Coronary artery (tissue), 2 donors: Measurements from ENCODE around the gene MCC.

Source experiments
- DNase-seq: peaks from one replicate; pipeline ENCODE4 v3.0.0-alpha.2; 2017; ENCODE audit warnings: low spot score
- H3K27ac ChIP-seq, 2 donors: fragments of 200-600 bp; sonication (generic); one replicate each; pipeline ENCODE4 v1.5.1; 2016 to 2019
- H3K4me3 ChIP-seq: fragments of 200-600 bp; sonication (generic); 2 replicates; pipeline ENCODE4 v1.5.1; 2016; ENCODE audit warnings: mild to moderate bottlenecking, moderate library complexity
- TF ChIP-seq, protein P1 (sequence below): fragments of 200-600 bp; sonication (generic); IDR thresholded peaks from one replicate; pipeline ENCODE4 v1.5.1; 2019; ENCODE audit warnings: antibody characterized with exemption

The MCC gene

DNA sequence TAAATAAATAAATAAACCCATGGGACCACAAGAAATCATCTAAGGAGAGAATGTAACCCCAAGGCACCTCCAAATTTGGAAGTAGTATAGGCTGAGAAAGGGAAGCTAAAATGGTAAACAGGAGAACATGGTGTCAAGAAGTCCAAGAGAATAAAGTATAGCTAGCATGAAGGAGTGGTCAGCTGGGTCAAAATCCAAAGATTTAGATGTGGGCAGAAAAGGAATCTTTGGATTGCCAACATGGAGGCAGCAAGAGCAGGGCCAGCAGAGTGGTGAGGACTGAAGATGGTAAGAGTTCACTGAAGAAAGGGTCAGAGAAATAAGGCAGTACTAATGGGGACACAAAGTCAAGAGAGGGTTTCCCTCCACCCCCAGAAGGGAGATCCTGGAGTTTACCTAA lies 106.5 kb downstream of the MCC start:
- Histone ChIP-seq H3K4me3 (no peak overlapping the region), H3K27ac (no peak overlapping the region)
- TF ChIP-seq, protein P1, sequence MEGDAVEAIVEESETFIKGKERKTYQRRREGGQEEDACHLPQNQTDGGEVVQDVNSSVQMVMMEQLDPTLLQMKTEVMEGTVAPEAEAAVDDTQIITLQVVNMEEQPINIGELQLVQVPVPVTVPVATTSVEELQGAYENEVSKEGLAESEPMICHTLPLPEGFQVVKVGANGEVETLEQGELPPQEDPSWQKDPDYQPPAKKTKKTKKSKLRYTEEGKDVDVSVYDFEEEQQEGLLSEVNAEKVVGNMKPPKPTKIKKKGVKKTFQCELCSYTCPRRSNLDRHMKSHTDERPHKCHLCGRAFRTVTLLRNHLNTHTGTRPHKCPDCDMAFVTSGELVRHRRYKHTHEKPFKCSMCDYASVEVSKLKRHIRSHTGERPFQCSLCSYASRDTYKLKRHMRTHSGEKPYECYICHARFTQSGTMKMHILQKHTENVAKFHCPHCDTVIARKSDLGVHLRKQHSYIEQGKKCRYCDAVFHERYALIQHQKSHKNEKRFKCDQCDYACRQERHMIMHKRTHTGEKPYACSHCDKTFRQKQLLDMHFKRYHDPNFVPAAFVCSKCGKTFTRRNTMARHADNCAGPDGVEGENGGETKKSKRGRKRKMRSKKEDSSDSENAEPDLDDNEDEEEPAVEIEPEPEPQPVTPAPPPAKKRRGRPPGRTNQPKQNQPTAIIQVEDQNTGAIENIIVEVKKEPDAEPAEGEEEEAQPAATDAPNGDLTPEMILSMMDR, result no peak
- no peak for DNase-seq

DNA sequence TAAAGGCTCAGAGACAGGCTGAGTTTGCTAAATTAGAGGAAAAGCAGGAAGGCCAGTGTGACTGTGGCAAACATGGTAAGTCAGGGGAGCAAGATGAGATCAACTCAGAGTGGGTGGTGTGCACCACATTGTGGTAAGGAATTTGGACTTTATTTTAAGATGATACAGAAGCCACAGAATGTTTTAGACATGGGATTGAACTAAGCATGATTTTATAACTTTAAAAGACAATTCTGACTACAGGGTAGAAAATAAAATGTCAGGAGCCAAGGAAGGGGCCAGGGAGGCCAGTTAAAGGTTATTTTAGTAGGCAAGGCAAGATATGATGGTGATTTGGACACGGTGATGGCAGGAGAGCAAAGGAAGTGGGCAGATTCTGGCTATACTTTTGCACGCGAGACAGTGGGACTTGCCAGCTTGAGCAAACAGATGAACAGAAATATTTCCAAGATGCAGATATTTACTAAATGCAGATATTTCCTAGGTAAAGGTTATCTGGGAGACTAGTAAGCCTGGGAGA lies 107.4 kb downstream of the MCC start:
- DNase-seq, result no peak
- Histone ChIP-seq H3K27ac (no peak overlapping the region), H3K4me3 (no peak overlapping the region)
- TF ChIP-seq, protein P1, result no peak

DNA sequence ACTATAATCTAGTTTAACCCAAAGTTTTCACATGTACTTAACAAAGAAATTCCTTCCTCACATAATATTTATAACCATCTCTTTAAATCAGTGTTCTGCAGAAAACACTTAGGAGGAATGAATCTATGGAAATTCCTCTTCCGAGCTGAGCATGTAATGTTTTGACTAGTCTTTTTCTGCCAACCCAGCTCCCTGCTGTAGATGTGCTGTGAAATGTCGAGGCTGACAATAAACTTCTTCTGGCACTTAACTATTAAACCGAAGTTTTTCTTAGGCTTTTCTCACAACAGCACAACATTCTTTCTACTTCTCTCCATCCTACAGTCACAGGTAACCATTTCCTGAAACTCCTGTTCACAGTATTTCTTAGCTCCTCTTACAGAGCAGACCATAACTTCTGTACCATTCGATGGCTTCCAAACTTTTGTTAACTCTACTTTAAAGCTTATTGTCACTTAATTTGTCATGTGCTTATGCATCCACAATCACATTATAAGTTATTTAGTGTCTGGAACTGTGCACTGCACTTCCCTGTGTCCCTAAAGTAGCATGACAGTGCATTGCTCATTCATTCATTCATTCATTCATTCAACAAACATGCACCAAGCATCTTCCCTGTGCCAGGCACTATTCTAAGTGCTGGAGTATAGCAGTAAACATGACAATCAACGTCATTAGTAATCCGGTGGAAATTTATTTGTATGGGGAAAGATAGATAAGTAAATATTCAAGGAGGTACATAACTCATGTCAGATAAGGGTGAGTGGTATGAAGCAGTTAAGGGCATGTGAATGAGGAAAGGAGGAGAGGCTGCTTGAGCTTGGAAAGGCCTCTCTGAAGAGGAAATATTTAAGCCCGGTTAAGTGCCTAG lies 108.1 kb downstream of the MCC start:
- DNase-seq, result no peak
- H3K4me3 ChIP-seq, result no peak overlapping the region
- no peak overlapping the region for H3K27ac ChIP-seq
- TF ChIP-seq, protein P1, result no peak

DNA sequence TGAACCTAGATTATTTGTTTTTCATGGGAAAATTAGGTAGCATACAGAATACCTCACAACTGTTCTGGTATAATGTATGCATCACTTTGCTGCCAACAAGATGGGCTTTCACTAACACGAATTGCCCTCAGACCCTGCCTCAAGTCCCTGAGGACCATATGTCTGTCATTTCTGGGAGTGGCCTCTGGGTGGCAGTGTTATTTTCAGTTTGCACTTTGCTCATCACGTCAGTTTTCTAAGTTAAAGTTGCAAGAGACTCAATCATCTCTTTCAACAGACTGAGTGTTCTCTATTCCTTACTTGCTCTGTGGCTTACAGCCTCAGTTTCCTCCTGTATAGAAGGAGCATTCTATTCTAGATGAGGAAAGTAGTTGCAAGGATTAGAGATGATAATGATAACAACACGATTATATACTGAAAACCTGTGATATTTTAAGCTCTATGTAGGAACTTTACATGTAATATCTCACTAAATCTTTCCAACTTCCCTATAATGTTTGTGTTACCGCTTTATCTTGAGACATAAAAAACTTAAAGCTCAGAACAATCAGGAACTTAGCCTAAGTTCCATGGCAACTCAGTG lies 109.2 kb downstream of the MCC start:
- Histone ChIP-seq H3K4me3 (no peak overlapping the region), H3K27ac (no peak overlapping the region)
- TF ChIP-seq, protein P1, result peak; percentile 38
- no peak for DNase-seq

DNA sequence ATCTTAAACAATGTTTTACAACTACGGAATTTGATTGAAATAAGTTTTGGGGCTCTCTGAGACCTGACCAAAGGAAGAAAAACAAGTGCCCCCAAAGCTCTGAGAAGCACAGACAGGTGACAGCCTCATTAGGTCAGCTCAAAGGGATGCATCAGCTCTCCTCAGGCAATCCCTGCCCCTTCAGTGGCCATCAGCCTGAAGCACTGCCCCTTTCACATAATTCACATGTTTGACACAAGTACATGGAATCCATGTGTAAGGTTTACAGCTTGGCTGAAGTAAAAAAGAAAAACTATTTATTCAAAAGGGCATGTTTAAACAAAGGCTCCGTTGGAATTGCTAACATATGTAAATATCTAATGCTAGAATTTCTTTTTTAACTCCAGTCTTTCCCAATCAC lies 109.7 kb downstream of the MCC start:
- no peak overlapping the region for H3K27ac ChIP-seq
- TF ChIP-seq, protein P1, result no peak
- no peak overlapping the region for H3K4me3 ChIP-seq
- no peak for DNase-seq

DNA sequence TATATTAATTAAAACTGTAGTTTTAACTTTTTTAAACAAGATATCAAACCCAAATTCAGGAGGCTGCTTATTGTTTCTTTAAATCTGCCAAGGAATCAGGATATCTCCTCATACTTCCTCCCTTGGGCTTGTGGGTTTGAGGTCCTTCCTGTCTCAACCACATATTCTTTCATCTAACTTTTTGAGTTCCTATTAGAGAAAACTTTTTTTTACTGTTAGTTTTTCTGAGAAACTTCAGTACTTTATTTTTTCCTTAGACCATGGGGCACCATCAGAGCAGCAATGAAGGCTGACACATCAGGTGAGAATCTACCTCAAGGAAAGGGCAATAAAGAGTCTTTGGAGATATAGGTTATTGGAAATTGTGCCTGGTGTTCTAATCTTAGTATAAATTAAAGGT lies 110.2 kb downstream of the MCC start:
- no peak overlapping the region for H3K27ac ChIP-seq
- TF ChIP-seq, protein P1, result no peak
- no peak overlapping the region for H3K4me3 ChIP-seq
- DNase-seq, result no peak

DNA sequence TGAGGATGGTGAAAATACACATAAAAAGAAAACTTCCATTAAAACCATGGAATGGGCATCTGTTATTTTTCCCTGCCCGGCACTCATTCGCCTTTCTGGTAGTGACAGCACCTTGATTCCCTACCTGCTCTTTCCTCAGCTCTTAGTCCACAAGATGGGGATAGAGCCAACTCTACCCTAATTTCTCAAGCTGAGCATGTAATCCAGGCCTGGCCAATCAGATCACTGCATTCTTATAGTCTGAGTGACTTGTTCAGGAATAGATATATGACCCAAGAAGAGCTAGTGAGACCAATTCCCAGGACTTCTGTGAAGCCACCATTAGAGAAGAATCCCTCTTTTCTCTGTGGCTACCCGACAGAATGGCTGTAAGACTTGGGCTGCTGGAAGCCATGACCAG lies 111.6 kb downstream of the MCC start:
- no peak overlapping the region for H3K27ac ChIP-seq
- TF ChIP-seq, protein P1, result no peak
- DNase-seq, result no peak
- no peak overlapping the region for H3K4me3 ChIP-seq
